HG03342 (cell line): ENCODE results near the gene SMARCA5.

Source experiments
- ATAC-seq: cut with Tn5 transposase; IDR thresholded peaks from one replicate; pipeline ENCODE4 v1.9.1; 2021; ENCODE audit warnings: mild to moderate bottlenecking, moderate library complexity; ENCODE audit not compliant: unreplicated experiment

The SMARCA5 gene

DNA sequence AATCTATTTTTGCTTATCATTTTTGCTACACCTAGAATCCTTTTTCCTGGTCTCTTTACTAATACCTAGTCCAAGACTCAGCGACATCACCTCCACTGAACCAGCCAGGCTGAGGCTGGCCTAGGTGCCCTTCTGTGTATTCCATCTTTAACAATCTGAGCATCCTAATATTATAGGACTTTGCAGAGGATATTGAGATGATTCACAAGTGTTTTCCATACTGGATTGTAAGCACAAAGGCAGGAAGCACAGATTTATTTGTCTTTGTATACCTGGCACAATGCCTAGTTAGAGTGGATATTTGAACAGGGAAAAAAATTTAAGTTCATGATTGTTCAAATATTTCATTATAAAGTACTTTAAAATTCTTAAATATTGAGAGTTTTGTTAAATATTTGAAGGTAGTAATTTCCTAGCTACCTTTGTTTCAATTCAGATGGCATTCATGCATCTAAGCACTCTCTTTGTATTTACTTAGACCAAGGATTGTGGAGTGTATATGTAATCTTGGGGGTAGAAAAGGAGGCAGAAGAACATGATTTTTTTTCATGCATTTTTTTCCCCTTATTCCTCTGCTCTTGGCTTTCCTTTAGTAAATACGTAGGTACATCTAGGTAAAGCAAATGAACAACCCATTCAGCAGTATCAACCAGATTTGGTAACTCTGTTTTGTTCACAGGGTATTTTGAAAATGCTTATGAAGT, 18.4 kb downstream of the SMARCA5 start:
- no peak for ATAC-seq

DNA sequence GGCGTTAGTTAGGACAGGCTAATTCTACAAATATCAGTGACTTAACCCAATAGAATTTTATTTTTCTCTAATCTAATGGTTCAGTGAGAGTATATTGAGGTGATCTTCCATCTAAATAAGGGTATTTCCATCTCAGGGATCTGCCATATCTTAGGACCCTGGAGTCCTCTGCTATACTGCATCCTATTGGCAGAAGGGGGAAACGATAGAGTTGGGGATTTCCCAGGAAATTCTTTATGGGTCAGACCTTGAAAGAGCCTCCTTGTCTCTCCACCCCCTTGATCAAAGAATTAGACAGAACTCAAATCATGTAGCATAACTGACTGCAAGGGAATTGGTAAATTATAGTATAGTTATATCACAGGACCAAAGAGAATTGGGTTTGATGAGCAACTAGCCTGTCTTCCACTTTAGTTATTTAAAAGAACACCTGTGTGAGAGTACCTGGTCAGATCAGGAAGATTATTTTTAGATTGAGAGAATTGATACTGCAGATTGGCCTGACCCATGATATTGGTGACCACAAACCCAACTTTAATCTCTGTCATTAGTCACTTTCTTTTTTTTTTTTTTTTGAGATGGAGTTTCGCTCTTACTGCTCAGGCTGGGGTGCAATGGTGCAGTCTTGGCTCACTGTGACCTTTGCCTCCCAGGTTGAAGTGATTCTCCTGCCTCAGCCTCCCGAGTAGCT, 25.6 kb downstream of the SMARCA5 start:
- no peak for ATAC-seq

DNA sequence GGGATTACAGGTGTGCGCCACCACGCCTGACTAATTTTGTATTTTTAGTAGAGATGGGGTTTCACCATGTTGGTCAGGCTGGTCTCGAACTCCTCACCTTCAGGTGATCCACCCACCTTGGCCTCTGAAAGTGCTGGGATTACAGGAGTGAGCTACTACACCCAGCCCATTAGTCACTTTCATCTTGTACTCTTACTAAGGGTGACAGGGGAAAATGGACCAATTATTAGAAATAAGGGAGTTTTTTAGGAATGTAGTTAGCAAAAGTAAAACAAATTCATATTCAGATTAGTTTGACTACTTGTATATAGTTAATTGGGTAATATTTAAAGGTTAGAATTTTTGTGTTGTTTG, 26.1 kb downstream of the SMARCA5 start:
- no peak for ATAC-seq

DNA sequence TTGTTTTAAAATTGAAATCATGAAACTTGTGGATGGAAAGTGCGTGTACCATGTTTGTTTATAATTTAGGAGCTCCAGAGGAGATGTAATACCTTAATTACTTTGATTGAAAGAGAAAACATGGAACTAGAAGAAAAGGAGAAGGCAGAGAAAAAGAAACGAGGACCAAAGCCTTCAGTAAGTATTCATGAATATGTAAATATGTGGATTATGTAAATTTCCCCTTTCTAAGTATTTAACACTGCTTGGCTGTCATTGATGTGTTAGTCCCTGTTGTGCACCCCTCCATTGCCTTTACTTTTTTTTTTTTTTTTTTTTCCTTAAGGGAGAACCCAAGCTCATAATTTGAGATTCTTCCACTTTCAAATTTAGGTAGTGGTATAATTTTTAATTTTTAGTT, 36.4 kb downstream of the SMARCA5 start:
- no peak for ATAC-seq

DNA sequence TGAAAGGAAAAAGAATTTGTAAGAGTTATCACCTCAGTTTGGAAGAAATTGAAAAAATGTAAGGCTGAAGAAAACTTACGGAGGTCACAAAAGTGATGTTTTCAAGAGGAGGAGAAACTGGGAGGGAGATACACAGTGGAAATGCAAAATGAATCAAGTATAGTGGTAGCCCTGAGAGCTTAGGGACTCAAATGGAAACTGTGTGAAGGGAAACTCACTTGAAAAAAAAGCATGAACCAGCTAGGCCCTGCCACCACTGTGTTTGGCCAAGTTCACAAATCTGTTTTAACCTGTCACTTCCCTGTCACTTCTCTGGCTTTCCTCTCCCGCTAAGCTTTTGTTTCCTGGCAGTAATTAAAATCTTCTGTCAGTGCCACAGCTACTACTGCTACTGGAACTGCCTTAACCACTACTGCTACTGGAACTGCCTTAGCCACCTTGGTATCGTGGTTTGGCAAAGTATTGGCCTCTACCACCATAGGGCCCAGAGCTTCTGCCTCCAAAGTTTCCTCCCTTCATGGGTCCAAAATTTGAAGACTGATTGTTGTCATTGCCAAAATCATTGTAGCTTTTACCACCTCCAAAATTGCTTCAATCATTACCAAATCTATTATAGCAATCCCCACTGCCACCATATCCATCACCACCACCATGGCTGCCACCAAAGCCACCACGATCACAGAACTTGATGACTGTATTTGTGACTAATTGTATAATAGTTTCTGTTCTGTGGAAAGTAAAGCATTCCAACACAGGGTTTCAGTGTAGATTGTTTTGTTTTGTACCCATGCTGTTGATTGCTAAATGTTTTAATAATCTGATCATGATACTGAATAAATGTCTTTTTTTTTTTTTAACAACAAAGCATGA, 41.5 kb downstream of the SMARCA5 start:
- ATAC-seq: peak; percentile 43

DNA sequence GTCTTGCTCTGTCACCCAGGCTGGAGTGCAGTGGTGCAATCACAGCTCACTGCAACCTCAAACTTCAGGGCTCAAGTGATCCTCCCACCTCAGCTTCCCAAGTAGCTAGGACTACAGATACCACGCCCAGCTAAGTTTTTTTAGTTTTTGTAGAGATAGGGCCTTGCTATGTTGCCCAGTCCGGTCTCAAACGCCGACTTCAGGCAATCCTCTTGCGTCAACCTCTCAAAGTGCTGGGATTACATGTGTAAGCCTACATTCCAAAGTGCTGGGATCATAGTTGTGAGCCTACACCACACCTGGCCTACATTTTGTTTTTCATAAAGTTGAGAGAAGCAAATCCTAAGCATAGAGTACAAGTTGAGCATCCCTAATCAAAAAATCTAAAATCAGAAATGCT, 42.2 kb downstream of the SMARCA5 start:
- ATAC-seq: no peak

DNA sequence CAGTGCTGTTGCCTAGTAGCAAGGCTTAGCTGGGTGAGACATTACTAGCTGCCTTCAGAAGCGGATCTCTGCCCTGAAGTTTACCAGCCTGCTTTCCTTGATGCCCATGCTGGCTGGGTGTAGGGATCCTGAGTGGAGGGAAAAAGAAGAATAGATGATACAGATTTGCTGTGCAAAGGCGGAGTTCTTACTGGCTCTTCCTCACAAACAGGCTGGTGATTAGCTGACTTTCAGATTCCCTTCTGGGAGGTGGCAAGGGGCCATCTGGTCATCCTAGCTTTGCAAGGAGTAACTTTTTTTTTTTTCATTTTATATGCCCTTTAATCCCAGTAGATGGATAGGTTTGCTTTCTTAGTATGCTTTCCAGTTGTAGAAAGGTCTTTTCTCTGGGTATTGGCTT, 44.8 kb downstream of the SMARCA5 start:
- no peak for ATAC-seq

DNA sequence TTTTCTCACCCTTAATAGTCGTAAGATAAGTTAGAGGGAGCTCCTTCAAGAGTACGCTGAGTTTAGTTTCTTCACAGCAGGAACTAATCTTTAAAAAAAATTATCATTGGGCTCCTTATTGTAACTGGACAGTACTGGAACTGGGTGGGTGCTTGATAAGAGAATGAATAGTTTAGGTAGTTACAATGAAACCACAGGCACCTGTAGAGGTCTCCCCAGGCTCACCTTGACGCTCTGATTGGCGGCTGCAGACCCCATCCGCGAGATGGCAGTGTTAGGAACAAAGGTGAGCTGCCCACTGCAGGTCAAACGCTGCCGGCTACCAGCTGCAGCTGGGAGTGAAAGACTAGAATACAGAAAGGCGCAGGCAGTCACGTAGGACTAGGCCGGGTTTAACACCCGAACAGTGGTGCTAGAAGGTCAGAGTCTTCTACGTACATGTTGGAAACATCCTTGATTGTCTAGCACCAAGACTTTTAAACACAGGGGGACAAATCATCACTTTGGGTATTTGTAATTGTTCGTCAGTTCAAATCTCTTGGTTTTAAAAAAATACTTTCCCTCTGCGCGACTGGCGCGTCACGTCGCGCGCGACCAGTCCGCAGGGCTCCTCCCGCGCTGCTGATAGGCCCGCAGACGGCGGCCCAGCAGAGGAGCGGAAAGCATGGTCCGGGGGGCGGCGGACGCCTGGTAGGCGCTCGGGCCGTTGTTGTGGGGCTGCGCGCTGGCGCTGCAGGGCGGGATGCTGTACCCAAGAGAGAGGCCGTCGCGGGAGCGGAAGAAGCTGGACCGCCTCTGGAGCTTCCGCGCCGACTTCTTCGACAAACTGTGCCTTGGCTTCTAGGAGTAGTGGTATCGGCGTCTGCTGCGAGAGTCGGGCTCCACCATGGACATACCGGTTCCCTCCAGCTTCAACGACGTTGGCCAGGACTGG, 45.6 kb downstream of the SMARCA5 start:
- ATAC-seq: peak; percentile 83

DNA sequence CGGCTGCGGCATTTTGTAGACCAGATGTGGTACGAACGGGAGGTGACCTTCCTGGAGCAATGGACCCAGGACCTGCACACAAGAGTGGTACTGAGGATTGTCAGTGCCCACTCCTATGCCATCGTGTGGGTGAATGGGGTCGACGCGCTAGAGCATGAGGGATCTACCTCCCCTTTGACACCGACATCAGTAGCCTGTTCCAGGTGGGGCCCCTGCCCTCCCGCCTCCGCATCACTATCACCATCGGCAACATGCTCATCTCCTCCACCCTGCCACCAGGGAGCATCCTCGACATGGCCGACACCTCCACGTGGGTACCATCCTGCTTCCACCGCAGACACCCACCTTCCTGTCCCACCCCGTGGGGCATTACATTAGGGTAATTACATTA, 46.2 kb downstream of the SMARCA5 start:
- ATAC-seq: no peak

DNA sequence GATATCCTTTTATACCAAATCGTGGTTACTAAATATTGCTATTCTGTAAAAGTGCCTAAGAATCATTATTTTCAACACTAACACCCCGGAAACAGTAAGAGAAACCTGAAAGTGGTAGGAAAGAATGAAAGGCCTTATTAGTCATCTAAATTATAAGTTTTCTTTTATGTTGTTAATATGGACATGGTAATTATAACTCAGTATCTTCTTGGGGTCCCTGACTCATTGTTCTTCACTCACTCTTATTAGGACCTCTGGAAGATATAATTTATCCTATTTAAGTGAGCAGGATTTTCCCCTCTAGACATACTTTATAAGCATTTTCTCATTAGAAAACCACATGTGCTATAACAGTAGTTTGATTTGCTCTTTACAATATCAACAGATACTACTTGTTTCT, 51.0 kb downstream of the SMARCA5 start:
- no peak for ATAC-seq

DNA sequence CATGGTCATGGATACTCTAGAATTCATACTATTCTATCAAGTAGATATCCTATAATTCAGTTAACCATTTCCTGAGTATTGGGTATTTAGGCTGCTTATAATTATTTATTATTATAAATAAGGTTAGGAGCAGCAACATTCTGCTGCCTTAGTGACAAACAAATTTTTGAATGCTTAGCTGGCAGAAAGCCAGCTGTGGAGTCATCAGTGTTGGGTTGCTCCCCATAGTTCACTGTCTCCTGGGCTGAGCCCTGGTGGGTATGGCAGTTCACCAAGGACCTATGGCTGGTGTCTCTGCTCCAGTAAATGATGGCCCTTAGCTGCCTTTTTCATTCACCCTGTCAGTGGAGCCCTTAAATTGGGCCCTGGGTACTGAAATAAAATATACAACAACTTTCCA, 61.8 kb downstream of the SMARCA5 start:
- ATAC-seq: no peak

DNA sequence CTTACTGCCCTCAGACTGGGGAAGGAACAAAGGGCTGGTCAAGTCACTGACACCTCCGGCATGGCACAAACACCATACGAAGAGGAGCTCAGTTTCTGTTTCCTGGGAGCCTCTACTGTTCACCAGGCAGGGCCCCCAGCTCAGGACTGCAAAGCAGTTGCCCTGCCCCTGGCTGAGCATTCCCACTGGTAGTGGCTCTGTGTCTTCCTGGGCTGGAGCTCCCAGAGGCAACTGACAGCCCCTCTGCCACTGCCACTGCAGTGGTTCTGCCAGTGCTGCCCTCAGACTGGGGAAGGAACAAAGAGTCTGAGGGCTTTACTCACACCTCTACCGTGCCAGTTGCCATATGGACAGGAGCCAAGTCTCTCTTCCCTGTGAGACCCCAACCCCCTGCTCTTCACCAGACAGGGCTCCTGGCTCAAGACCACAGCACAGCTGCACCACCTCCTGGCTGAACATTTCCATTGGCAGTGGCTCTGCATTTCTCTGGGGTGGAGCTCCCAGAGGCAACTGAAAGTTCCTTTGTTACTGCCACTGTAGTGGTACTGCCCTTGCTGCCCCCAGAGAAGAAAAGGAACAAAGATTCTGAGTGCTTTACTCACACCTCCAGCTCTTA, 67.9 kb downstream of the SMARCA5 start:
- ATAC-seq: no peak

DNA sequence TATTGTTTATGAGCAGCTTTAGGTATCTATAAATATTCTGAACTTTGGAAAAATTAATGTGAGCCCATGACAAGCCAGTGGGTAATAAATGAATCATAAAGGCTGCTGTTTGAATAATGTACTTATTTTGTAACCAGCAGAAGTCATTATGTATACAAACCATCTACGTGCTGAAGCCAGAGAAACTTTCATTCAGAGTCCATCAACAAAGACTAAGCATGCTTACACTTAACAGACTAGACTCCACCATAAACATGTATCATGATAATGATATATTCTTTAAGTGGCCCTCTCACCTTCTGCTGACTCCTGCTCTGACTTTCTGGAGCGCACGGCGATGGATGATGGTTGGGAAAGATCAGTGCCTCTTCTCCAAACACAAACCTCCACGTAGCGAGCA, 72.0 kb downstream of the SMARCA5 start:
- no peak for ATAC-seq

DNA sequence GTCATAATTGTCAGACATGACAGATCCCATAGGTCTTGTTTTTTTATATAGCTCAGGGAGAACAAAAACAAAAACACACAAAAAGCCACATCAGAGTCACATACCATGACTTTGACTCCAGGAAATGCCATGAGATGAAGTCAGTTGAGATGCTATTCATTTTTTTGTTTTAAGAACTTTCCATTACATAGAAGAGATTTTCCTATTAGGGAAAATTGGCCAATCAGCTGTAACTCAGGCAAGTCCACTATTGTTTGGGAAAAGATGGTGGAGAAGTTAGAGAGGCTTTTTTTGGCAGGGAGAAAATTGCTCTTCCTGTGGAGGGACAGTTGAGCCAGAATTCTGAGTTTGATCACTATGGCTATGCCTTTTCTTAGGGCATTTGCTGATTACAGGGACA, 72.6 kb downstream of the SMARCA5 start:
- no peak for ATAC-seq

DNA sequence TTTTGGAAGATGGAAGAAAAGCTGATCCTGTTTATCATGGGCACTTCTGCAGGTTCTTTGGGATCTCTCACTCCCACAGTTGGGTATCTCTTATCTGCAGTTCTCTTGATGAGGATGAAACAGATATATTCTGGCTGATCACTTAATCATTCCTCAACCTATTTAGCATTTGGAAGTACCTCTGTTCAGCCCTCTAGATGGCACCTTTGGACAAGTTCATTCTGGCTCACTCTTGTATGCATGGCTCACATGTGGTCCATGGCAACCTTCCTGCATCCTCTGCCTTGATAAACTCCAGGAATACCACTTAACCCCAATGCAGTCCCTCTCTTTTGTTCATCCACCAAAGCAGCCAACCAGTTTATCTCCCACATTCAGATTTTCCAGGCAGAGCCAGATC, 74.2 kb downstream of the SMARCA5 start:
- no peak for ATAC-seq

DNA sequence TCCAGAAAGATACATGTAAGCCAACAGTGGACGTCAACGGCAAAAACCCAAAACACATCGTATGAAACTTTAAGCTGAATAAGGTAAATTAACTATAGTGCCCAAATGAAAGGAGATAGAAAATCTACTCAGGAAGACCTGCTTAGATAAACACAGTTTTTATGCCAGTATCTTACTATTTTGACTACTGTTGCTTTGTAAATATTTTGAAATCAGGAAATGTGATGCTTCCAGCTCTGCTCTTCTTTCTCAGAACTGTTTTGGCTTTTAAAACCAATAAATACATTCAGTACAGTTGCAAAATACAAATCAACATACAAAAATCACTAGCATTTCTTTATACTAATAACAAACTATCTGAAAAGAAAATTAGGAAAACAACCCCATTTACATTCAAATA, 83.8 kb downstream of the SMARCA5 start:
- no peak for ATAC-seq

DNA sequence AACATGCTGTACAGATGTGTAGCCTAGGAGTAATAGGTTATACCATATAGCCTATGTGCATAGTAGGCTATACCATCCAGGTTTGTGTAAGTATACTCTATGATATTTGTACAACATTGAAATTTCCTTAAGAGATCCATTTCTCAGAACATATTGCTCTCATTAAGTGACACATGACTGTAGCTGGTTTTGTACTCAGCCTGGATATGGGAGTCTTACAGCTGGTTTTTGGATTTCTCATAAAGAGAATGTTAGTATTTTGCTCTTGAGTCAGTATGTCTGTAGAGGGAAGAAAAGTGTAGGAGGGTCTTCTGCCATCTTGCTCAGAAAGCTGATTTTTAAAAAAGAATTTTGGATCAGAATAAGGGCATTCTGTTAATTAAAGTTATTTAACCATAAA, 85.3 kb downstream of the SMARCA5 start:
- ATAC-seq: no peak

DNA sequence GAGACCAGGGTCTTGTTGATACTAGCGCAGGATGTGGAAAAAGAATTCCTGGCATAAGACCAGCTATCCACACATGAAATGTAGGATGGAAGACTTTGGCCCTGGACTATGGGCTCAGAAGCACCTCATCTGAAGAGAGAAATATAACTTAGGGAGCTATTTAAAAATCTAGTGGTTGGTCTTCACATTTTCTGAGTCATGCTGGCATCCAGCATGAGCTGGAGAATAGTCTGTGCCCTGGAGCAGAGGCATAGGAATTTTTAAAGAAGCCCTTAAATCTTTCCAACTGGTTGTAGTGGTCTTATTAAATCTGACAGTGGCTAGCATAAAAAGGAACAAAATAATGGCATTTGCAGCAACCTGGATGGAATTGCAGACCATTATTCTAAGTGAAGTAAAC, 86.3 kb downstream of the SMARCA5 start:
- ATAC-seq: no peak

DNA sequence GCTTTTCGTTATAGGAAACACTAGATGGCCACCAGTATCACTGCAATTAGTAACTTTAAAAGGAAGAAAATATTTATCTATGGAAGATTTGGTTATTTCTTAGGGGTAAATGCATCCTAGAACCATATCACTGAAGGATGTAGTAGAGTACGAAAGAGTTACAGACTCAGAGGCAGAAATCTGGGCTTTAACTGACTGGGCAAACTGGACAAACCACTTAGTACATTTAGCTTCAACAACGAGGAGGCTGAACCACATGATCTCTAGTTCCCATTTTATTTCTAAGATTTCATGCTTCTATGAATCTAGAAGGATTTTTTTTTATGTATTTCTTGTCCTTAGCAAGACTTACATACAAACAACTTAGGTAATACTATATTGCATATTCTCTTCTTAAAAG, 93.0 kb downstream of the SMARCA5 start:
- no peak for ATAC-seq
